Skin epidermis (tissue), 12 donors: ENCODE results near the gene GALNS.

Source experiments
- H3K27ac ChIP-seq, 21 experiments: fragments of 200-600 bp; sonication (generic) in 11 of 21; one replicate each; pipeline ENCODE4 v1.5.0; 2020; ENCODE audit warnings: mild to moderate bottlenecking in 3 of 21, inconsistent platforms in 2 of 21, moderate library complexity in 2 of 21
- H3K4me3 ChIP-seq, 7 experiments: fragments of 200-600 bp; sonication (generic) in 2 of 7; one replicate each; pipeline ENCODE4 v1.5.0; 2020; ENCODE audit warnings: inconsistent platforms in 2 of 7, mild to moderate bottlenecking in 2 of 7, moderate library complexity in 1 of 7

Gene GALNS

DNA sequence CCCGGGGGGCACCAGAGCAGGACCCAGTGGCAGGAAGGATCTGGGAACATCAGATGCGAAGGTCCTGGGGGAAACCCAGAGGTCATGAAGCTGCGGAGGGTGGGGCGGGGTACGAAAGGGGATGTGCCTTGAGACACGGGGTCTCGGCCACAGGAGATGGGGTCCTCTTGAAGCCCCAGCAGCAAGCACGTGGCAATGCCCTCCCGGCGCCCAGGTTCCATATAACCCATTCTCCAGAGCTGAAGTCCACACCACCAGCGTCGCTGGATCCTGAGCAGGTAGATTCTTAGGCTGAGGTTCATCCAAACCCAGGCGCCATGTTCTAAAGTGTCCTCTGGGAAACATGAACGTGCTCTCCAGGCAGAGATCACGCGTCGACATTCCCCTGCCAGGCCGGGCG, 92.7 kb downstream of the GALNS start:
- Histone ChIP-seq H3K27ac (no peak overlapping the region), H3K4me3 (no peak overlapping the region)
